ENCODE results near the gene CLEC3B.

Gene CLEC3B

DNA sequence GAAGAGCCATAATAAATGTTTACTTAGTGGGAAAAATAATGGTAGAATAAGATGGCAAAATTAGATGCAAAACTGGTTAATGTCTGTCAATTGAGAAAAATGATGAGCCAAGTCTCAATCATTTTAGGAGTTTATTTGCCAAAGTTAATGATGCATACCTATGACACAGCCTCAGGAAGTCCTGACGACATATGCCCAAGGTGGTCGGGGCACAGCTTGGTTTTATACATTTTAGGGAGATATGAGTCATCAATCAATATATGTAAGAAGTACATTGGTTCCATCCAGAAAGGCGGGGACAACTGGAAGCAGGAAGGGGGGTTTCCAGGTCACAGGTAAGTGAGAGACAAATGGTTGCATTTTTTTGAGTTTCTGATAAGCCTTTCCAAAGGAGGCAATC is 31.5 kb downstream of the CLEC3B start:
- Histone ChIP-seq H2BK5ac (ENCODE audit: low read length) (no peak overlapping the region), H3K27ac (replicated peaks; ENCODE audit: low read length) (no peak overlapping the region), H3K36me3 (replicated peaks in 1 of 2; ENCODE audit: control insufficient read depth in 2 of 2, insufficient read depth in 2 of 2, low read length in 2 of 2) (no peaks in the 10 kb centered on the region), H3K4ac (ENCODE audit: low read length) (no peak overlapping the region), H3K4me2 (ENCODE audit: insufficient read depth, low read length, poor library complexity, severe bottlenecking) (no peak overlapping the region), H3K4me1 (ENCODE audit: control insufficient read depth in 2 of 2, insufficient read depth in 1 of 2, low read depth in 1 of 2, low read length in 2 of 2) (peaks cover 6 to 27% of the 10 kb centered on the region in 2 donors), H3K9ac (ENCODE audit: low read depth, low read length, poor library complexity) (no peak overlapping the region), H3K9me3 (replicated peaks in 1 of 2; ENCODE audit: control insufficient read depth in 2 of 2, insufficient read depth in 1 of 2, low read depth in 1 of 2, low read length in 2 of 2) (no peaks in the 10 kb centered on the region), H4K8ac (ENCODE audit: low read depth, low read length) (no peak overlapping the region), H3K14ac (ENCODE audit: low read length) (no peak overlapping the region), H3K27me3 (ENCODE audit: control insufficient read depth in 3 of 3, insufficient read depth in 3 of 3, low read depth in 1 of 3, low read length in 3 of 3) (no peaks in the 10 kb centered on the region), H3K79me1 (ENCODE audit: low read depth, low read length) (no peaks in the 10 kb centered on the region), H2BK12ac (ENCODE audit: low read length) (no peak overlapping the region), H3K18ac (ENCODE audit: low read length) (no peak overlapping the region), H2AK5ac (ENCODE audit: low read depth, low read length) (no peak overlapping the region), H3K23ac (ENCODE audit: low read depth, low read length, poor library complexity) (no peak overlapping the region), H3K4me3 (ENCODE audit: low read length in 2 of 2) (no peak overlapping the region), H2AFZ (ENCODE audit: low read length) (no peak overlapping the region), H2BK15ac (ENCODE audit: low read length) (no peak overlapping the region), H4K91ac (ENCODE audit: low read depth, low read length, poor library complexity) (no peak overlapping the region), H2BK120ac (ENCODE audit: low read depth, low read length) (no peak overlapping the region)
- WGBS, 2 donors (ENCODE audit: extremely low coverage in 2 of 2, insufficient read length in 2 of 2, insufficient replicate concordance in 1 of 2): no CpG with 5 or more reads among the region's 3 CpGs
- no peak for DNase-seq (ENCODE audit: low spot score)

DNA sequence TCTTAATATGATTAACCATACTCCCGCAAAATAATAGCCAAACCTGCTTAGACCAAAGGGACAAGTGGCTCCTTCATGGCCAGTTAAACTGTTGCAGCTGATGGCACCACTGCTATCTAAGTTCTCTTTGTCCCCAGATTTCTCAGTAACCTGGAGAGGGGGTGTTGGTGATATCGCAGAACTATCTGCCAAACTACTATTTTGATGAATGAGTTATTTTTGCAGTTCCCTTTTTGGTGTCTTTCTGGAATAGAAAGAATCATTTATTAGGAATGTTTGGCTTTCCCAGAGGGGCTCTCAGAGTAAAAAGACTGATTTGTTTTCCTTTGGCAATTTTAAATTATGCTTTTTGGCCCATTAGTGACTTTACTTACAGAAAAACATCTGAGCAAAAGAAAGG is 33.0 kb downstream of the CLEC3B start:
- Histone ChIP-seq H3K79me1 (ENCODE audit: low read depth, low read length) (no peaks in the 10 kb centered on the region), H3K23ac (ENCODE audit: low read depth, low read length, poor library complexity) (no peak overlapping the region), H3K9ac (ENCODE audit: low read depth, low read length, poor library complexity) (no peak overlapping the region), H2AFZ (ENCODE audit: low read length) (no peak overlapping the region), H3K4me1 (ENCODE audit: control insufficient read depth in 2 of 2, insufficient read depth in 1 of 2, low read depth in 1 of 2, low read length in 2 of 2) (peaks cover 6 to 31% of the 10 kb centered on the region in 2 donors), H2AK5ac (ENCODE audit: low read depth, low read length) (no peak overlapping the region), H3K4ac (ENCODE audit: low read length) (no peak overlapping the region), H2BK12ac (ENCODE audit: low read length) (no peak overlapping the region), H3K14ac (ENCODE audit: low read length) (no peak overlapping the region), H3K36me3 (replicated peaks in 1 of 2; ENCODE audit: control insufficient read depth in 2 of 2, insufficient read depth in 2 of 2, low read length in 2 of 2) (no peaks in the 10 kb centered on the region), H3K27ac (replicated peaks; ENCODE audit: low read length) (no peak overlapping the region), H3K18ac (ENCODE audit: low read length) (no peak overlapping the region), H2BK120ac (ENCODE audit: low read depth, low read length) (no peak overlapping the region), H3K4me2 (ENCODE audit: insufficient read depth, low read length, poor library complexity, severe bottlenecking) (no peak overlapping the region), H2BK15ac (ENCODE audit: low read length) (no peak overlapping the region), H2BK5ac (ENCODE audit: low read length) (no peak overlapping the region), H4K8ac (ENCODE audit: low read depth, low read length) (no peak overlapping the region), H3K27me3 (ENCODE audit: control insufficient read depth in 3 of 3, insufficient read depth in 3 of 3, low read depth in 1 of 3, low read length in 3 of 3) (no peaks in the 10 kb centered on the region), H4K91ac (ENCODE audit: low read depth, low read length, poor library complexity) (no peak overlapping the region), H3K9me3 (replicated peaks in 1 of 2; ENCODE audit: control insufficient read depth in 2 of 2, insufficient read depth in 1 of 2, low read depth in 1 of 2, low read length in 2 of 2) (no peaks in the 10 kb centered on the region), H3K4me3 (ENCODE audit: low read length in 2 of 2) (no peak overlapping the region)
- DNase-seq (ENCODE audit: low spot score): no peak
- no CpG with 5 or more reads among the region's 2 CpGs for WGBS, 2 donors (ENCODE audit: extremely low coverage in 2 of 2, insufficient read length in 2 of 2, insufficient replicate concordance in 1 of 2)

DNA sequence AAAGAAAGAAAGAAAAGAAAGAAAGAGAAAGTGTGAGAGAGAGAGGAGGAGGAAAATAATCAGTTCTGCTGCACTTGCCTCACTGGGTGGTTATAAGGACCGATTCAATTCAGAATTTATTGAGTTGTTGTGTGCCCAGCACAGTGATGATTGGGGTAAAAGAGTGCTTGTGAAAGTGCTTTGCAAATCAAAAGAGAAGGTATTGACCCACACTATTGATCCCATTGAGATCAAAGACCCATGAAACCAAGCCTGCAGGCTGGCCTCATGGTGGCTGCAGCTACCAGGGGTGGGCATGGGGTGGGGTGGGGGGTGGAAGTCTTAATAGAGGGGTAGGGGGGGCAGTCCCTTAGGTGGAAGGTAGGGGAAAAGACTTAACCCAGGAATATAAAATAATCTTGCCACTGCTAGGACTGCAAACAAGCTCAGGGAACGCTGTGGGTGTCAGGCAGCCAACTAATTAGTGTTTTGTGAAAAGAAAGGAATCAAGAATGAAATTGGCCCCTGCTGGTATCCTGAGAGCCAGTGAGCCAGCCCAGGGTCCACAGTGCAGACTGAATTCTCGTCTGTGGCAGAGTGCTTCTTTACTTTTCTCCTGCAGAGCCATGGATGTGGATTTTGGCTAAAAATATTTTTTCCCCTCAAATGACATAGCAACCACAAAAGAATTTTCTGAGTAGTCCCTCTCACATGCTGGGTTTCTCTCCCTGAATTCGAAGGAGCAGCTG is 34.2 kb downstream of the CLEC3B start:
- Histone ChIP-seq H3K9ac (ENCODE audit: low read depth, low read length, poor library complexity) (no peak overlapping the region), H3K4me3 (ENCODE audit: low read length in 2 of 2) (no peak overlapping the region), H3K14ac (ENCODE audit: low read length) (no peak overlapping the region), H4K8ac (ENCODE audit: low read depth, low read length) (no peak overlapping the region), H2BK15ac (ENCODE audit: low read length) (no peak overlapping the region), H3K27me3 (ENCODE audit: control insufficient read depth in 3 of 3, insufficient read depth in 3 of 3, low read depth in 1 of 3, low read length in 3 of 3) (no peaks in the 10 kb centered on the region), H2BK5ac (ENCODE audit: low read length) (no peak overlapping the region), H3K4ac (ENCODE audit: low read length) (no peak overlapping the region), H3K36me3 (replicated peaks in 1 of 2; ENCODE audit: control insufficient read depth in 2 of 2, insufficient read depth in 2 of 2, low read length in 2 of 2) (no peaks in the 10 kb centered on the region), H2BK120ac (ENCODE audit: low read depth, low read length) (no peak overlapping the region), H2BK12ac (ENCODE audit: low read length) (no peak overlapping the region), H4K91ac (ENCODE audit: low read depth, low read length, poor library complexity) (no peak overlapping the region), H2AK5ac (ENCODE audit: low read depth, low read length) (no peak overlapping the region), H3K4me2 (ENCODE audit: insufficient read depth, low read length, poor library complexity, severe bottlenecking) (no peak overlapping the region), H3K4me1 (ENCODE audit: control insufficient read depth in 2 of 2, insufficient read depth in 1 of 2, low read depth in 1 of 2, low read length in 2 of 2) (peaks cover 6 to 42% of the 10 kb centered on the region in 2 donors), H3K23ac (ENCODE audit: low read depth, low read length, poor library complexity) (no peak overlapping the region), H3K9me3 (replicated peaks in 1 of 2; ENCODE audit: control insufficient read depth in 2 of 2, insufficient read depth in 1 of 2, low read depth in 1 of 2, low read length in 2 of 2) (no peaks in the 10 kb centered on the region), H3K27ac (replicated peaks; ENCODE audit: low read length) (no peak overlapping the region), H3K79me1 (ENCODE audit: low read depth, low read length) (no peaks in the 10 kb centered on the region), H3K18ac (ENCODE audit: low read length) (peak overlapping the region; percentile 35), H2AFZ (ENCODE audit: low read length) (peak overlapping the region; percentile 63)
- no CpG with 5 or more reads among the region's 4 CpGs for WGBS, 2 donors (ENCODE audit: extremely low coverage in 2 of 2, insufficient read length in 2 of 2, insufficient replicate concordance in 1 of 2)
- DNase-seq (ENCODE audit: low spot score): no peak

DNA sequence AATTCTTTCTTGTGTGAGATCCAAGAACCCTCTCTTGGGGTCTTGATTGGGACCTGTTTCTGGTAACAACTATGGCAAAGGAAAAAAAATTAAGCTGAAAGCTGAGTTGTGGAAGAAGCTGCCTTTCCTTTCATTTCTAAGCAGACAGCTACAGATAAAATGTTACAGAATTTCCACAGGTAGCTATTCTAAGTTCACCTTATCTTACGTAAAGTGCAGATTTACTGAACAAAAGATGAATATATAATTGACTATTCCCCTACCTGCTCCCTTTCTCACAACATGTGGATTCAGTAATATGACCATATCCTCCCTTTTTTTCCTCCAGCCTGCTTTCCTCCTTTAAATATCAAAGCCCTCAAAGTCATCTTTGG is 36.6 kb downstream of the CLEC3B start:
- H3K18ac ChIP-seq (ENCODE audit: low read length): no peak overlapping the region
- H2BK15ac ChIP-seq (ENCODE audit: low read length): no peak overlapping the region
- DNase-seq (ENCODE audit: low spot score): no peak
- no peak overlapping the region for H3K4me3 ChIP-seq (ENCODE audit: low read length in 2 of 2)
- H2BK12ac ChIP-seq (ENCODE audit: low read length): no peak overlapping the region
- no peak overlapping the region for H2AFZ ChIP-seq (ENCODE audit: low read length)
- H3K36me3 ChIP-seq (replicated peaks in 1 of 2; ENCODE audit: control insufficient read depth in 2 of 2, insufficient read depth in 2 of 2, low read length in 2 of 2): no peaks in the 10 kb centered on the region
- H2BK5ac ChIP-seq (ENCODE audit: low read length): no peak overlapping the region
- H3K27me3 ChIP-seq (ENCODE audit: control insufficient read depth in 3 of 3, insufficient read depth in 3 of 3, low read depth in 1 of 3, low read length in 3 of 3): no peaks in the 10 kb centered on the region
- peaks cover 5 to 47% of the 10 kb centered on the region in 2 donors for H3K4me1 ChIP-seq (ENCODE audit: control insufficient read depth in 2 of 2, insufficient read depth in 1 of 2, low read depth in 1 of 2, low read length in 2 of 2)
- no peak overlapping the region for H3K4me2 ChIP-seq (ENCODE audit: insufficient read depth, low read length, poor library complexity, severe bottlenecking)
- H2AK5ac ChIP-seq (ENCODE audit: low read depth, low read length): no peak overlapping the region
- no peak overlapping the region for H3K27ac ChIP-seq (replicated peaks; ENCODE audit: low read length)
- H3K23ac ChIP-seq (ENCODE audit: low read depth, low read length, poor library complexity): no peak overlapping the region
- H3K9ac ChIP-seq (ENCODE audit: low read depth, low read length, poor library complexity): no peak overlapping the region
- no peaks in the 10 kb centered on the region for H3K79me1 ChIP-seq (ENCODE audit: low read depth, low read length)
- WGBS, 2 donors (ENCODE audit: extremely low coverage in 2 of 2, insufficient read length in 2 of 2, insufficient replicate concordance in 1 of 2): no CpG with 5 or more reads among the region's 1 CpG
- no peak overlapping the region for H4K8ac ChIP-seq (ENCODE audit: low read depth, low read length)
- no peak overlapping the region for H4K91ac ChIP-seq (ENCODE audit: low read depth, low read length, poor library complexity)
- no peak overlapping the region for H2BK120ac ChIP-seq (ENCODE audit: low read depth, low read length)
- peaks cover 0 to 4% of the 10 kb centered on the region in 2 donors for H3K9me3 ChIP-seq (replicated peaks in 1 of 2; ENCODE audit: control insufficient read depth in 2 of 2, insufficient read depth in 1 of 2, low read depth in 1 of 2, low read length in 2 of 2)
- H3K14ac ChIP-seq (ENCODE audit: low read length): no peak overlapping the region
- H3K4ac ChIP-seq (ENCODE audit: low read length): no peak overlapping the region
